Heart left ventricle (tissue), 16 donors: ENCODE measurements around the gene DCDC2C. TPM values are rescaled to one million over a fixed set of nuclear protein-coding genes. Genes with fewer than 3 reads are reported as not detected.

Source experiments
- ATAC-seq, 4 donors: fragments of 200-7000 bp; cut with Tn5 transposase; one replicate each; pipeline ENCODE4 v1.9.1; 2020 to 2022; ENCODE audit warnings: moderate library complexity in 4 of 4, mild to moderate bottlenecking in 3 of 4, moderate number of reproducible peaks in 1 of 4
- DNase-seq, 5 donors: peaks; one replicate each; pipeline ENCODE4 v3.0.0-alpha.2; 2020
- H3K27ac ChIP-seq, 12 donors: fragments of 200-600 bp; sonication (generic) in 4 of 12; one replicate each; pipeline versions ENCODE4 v1.5.0 to v1.8.0; 2016 to 2022; ENCODE audit warnings: mild to moderate bottlenecking in 2 of 12
- H3K27me3 ChIP-seq, 9 donors: fragments of 200-600 bp; sonication (generic) in 2 of 9; one replicate each; pipeline versions ENCODE4 v1.5.1 to v1.8.0; 2016 to 2022; ENCODE audit warnings: mild to moderate bottlenecking in 3 of 9
- H3K36me3 ChIP-seq, 9 donors: fragments of 200-600 bp; sonication (generic) in 2 of 9; one replicate each; pipeline versions ENCODE4 v1.5.0 to v1.8.0; 2018 to 2022; ENCODE audit warnings: mild to moderate bottlenecking in 2 of 9
- H3K4me1 ChIP-seq, 12 donors: fragments of 200-600 bp; sonication (generic) in 4 of 12; one replicate each; pipeline versions ENCODE4 v1.5.0 to v1.8.0; 2016 to 2022; ENCODE audit warnings: mild to moderate bottlenecking in 3 of 12
- H3K4me3 ChIP-seq, 12 donors: fragments of 200-600 bp; sonication (generic) in 4 of 12; one replicate each; pipeline versions ENCODE4 v1.5.0 to v1.8.0; 2017 to 2022; ENCODE audit warnings: mild to moderate bottlenecking in 9 of 12, moderate library complexity in 4 of 12
- H3K9me3 ChIP-seq, 12 donors: fragments of 200-600 bp; sonication (generic) in 4 of 12; one replicate each; pipeline versions ENCODE4 v1.5.0 to v1.8.0; 2016 to 2022; ENCODE audit warnings: mild to moderate bottlenecking in 1 of 12
- POLR2A ChIP-seq, 2 donors: fragments of 450-650 bp; IDR thresholded peaks; one replicate each; pipeline ENCODE4 v1.6.1; 2017; ENCODE audit warnings: antibody characterized with exemption in 2 of 2, mild to moderate bottlenecking in 2 of 2, moderate library complexity in 2 of 2
- WGBS, 4 donors: extraction: QIAGEN DNeasy Blood & Tissue Kit in 2 of 4; methylation state at CpG; one replicate each; pipeline versions ENCODE4 v1.1.5 to v1.1.7; 2013 to 2018; 5-methylcytosine and 5-hydroxymethylcytosine counted together
- intact Hi-C, 10 donors: fragments of 100-400 bp; cut with DNase I; formaldehyde crosslinking; loops; one replicate each; pipeline versions ENCODE4 v1.11.1 to v1.14.2; 2022
- polyA plus RNA-seq, 2 donors: library from polyadenylated mRNA; stranded (reverse); fragments of 200-250 nt; gene quantifications; one replicate each; pipeline ENCODE4 v1.2.3, GENCODE V29; 2013
- total RNA-seq, 9 donors: library from RNA; depleted of rRNA in 2 of 9; stranded (reverse); fragments of >200 nt in 2 of 9; fragmentation: NEBNext Ultra II Directional in 3 of 9; extraction: Animal tissue kit (Norgen Biotek cat#: 25700) in 3 of 9; gene quantifications; one replicate each; pipeline versions ENCODE4 v1.1.0 to v1.2.4, GENCODE V29; 2016 to 2023
- TF ChIP-seq, protein P1 (sequence below), 12 donors: fragments of 200-600 bp; sonication (generic) in 4 of 12; IDR thresholded peaks; one replicate each; pipeline versions ENCODE4 v1.5.0 to v1.8.0; 2018 to 2022; ENCODE audit warnings: antibody characterized with exemption in 12 of 12, mild to moderate bottlenecking in 5 of 12
- donor health status: ischemic (EF 13 %, LVEDD 7.1; RV severe dilation, severe dysfunction).
- donor health status: healthy with polysubstance abuse.
- donor health status: DM: no; HTN: yes; CAD: no.
- donor health status: DM: no; HTN: no; CAD: no.
- donor health status: ischemic (EF 25% LVEDD 6.9; RV normal size, moderate dysfunction).
- donor health status: ischemic (EF 25% LVEDD 5.7; RV mildly dilated, moderate dysfunction).
- donor health status: healthy.
- donor health status: DM: yes; HTN: yes; CAD: no.
- donor health status: ischemic (EF 35%, LVEDD 5.7; RV mildly dilated, moderate dysfunction).
- donor health status: nonischemic (EF 11% LVEDD 7.7; RV severe dilation, severe dysfunction).
- donor health status: DM: yes; HTN: yes; CAD: no.
- donor health status: PGD.
- donor health status: ischemic (EF 29% LVEDD 5.4; RV normal size, mild dysfunction).
- donor health status: nonischemic (EF 23%, LVEDD 6.1; RV moderate dilation, normal function).

The DCDC2C gene
- total and polyA plus RNA-seq, 11 donors: not detected

DNA sequence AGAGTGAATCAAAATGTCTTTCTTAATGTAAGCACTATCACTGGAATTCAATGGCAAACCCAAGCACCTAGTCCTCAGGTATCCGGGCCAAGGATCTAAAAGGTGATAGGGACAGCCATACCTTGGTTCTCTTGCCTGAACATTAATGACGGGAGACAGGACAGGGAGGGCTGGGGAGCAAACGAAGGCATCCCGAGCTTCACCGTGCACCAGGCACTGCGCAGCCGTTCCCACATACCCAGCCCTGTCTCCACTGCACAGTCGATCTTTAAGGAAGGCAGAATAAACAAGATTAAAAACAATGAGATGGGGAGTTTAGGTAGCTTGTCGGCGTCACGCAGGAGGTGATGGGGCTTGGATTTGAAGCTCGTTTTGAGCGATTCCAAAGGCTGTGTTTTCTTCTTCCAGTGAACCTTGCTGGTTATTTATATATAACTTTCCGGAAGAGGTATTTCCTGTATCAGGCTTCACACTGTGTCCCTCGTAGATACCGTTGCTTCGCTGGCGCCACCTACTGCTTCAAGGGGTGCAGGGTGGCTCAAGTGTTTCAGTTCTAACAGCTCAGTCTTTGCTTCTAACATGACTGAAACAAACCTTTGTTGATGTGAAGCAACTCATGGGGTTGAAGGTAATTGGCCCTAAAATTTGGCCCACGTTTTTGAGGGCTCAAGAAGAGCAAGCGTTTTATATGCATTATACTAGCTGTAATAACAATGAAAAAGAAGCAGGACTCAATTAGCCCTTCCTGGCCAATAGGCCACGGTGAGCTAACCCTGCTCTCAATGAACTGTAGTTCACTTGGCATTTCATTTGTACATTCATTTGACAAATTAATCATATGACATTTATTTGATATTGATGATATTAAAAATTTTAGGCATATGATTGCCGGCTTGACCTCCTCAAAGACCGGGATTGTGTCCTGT, 77.4 kb downstream of the DCDC2C start:
- peak; percentile 36 to 70 (median 52) for DNase-seq
- intact Hi-C loops: loop anchor here in 9 of 10 donors (1.0 to 10.0 kb wide), 5 partner anchors 46 to 54 kb away; no protein-coding TSS in a partner anchor
- Histone ChIP-seq H3K4me1 (peaks cover 0 to 11% (median 0%) of the 10 kb centered on the region in 12 donors), H3K9me3 (no peaks in the 10 kb centered on the region), H3K4me3 (peak overlapping the region in 6 of 12 donors; percentile 7 to 34 (median 26)), H3K36me3 (no peaks in the 10 kb centered on the region), H3K27me3 (peaks cover 0 to 18% (median 0%) of the 10 kb centered on the region in 9 donors), H3K27ac (no peak overlapping the region)
- WGBS, 4 donors: 34 to 43% (median 35%) methylated on average over 23 of the region's 23 CpGs
- ATAC-seq: peak in 3 of 4 donors; percentile 68 to 90 (median 88)
- TF ChIP-seq, protein P1, sequence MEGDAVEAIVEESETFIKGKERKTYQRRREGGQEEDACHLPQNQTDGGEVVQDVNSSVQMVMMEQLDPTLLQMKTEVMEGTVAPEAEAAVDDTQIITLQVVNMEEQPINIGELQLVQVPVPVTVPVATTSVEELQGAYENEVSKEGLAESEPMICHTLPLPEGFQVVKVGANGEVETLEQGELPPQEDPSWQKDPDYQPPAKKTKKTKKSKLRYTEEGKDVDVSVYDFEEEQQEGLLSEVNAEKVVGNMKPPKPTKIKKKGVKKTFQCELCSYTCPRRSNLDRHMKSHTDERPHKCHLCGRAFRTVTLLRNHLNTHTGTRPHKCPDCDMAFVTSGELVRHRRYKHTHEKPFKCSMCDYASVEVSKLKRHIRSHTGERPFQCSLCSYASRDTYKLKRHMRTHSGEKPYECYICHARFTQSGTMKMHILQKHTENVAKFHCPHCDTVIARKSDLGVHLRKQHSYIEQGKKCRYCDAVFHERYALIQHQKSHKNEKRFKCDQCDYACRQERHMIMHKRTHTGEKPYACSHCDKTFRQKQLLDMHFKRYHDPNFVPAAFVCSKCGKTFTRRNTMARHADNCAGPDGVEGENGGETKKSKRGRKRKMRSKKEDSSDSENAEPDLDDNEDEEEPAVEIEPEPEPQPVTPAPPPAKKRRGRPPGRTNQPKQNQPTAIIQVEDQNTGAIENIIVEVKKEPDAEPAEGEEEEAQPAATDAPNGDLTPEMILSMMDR (IDR thresholded peaks at IDR 0.05): peak; percentile 47 to 80 (median 63)
- no peak for TF ChIP-seq POLR2A (IDR thresholded peaks at IDR 0.05)

GRCh38 chr2:3784731-3785130, 81.4 kb downstream of the DCDC2C start:
- Histone ChIP-seq H3K4me3 (no peak overlapping the region), H3K36me3 (no peaks in the 10 kb centered on the region), H3K9me3 (no peaks in the 10 kb centered on the region), H3K4me1 (peaks cover 0 to 10% (median 0%) of the 10 kb centered on the region in 12 donors), H3K27me3 (peaks cover 0 to 14% (median 0%) of the 10 kb centered on the region in 9 donors), H3K27ac (no peak overlapping the region)
- 81 to 87% (median 85%) methylated on average over 4 of the region's 4 CpGs for WGBS, 4 donors
- no peak for DNase-seq
- ATAC-seq: no peak
- intact Hi-C loops: loop anchor here in 3 of 10 donors (5.0 to 10.0 kb wide), 2 partner anchors 50 to 57 kb away; no protein-coding TSS in a partner anchor
- no peak for TF ChIP-seq POLR2A (IDR thresholded peaks at IDR 0.05)

GRCh38 chr2:3785220-3785889, 82.0 kb downstream of the DCDC2C start:
- ATAC-seq: no peak
- H3K27me3 ChIP-seq: peaks cover 0 to 14% (median 0%) of the 10 kb centered on the region in 9 donors
- intact Hi-C loops: loop anchor here in 1 of 10 donors (10.0 kb wide), 1 partner anchor 51 kb away; no protein-coding TSS in a partner anchor
- no peaks in the 10 kb centered on the region for H3K9me3 ChIP-seq
- H3K27ac ChIP-seq: no peak overlapping the region
- WGBS, 4 donors: 58 to 72% (median 67%) methylated on average over 15 of the region's 15 CpGs
- no peak for DNase-seq
- no peaks in the 10 kb centered on the region for H3K36me3 ChIP-seq
- no peak overlapping the region for H3K4me3 ChIP-seq
- H3K4me1 ChIP-seq: peaks cover 0 to 4% (median 0%) of the 10 kb centered on the region in 12 donors
- TF ChIP-seq, protein P1 (IDR thresholded peaks at IDR 0.05): no peak
- TF ChIP-seq POLR2A (IDR thresholded peaks at IDR 0.05): no peak

GRCh38 chr2:3785890-3786273, 82.5 kb downstream of the DCDC2C start:
- intact Hi-C loops: loop anchor here in 1 of 10 donors (10.0 kb wide), 1 partner anchor 51 kb away; no protein-coding TSS in a partner anchor
- H3K27ac ChIP-seq: no peak overlapping the region
- H3K27me3 ChIP-seq: peaks cover 0 to 14% (median 0%) of the 10 kb centered on the region in 9 donors
- no peaks in the 10 kb centered on the region for H3K4me1 ChIP-seq
- H3K36me3 ChIP-seq: no peaks in the 10 kb centered on the region
- no peak for TF ChIP-seq POLR2A (IDR thresholded peaks at IDR 0.05)
- TF ChIP-seq, protein P1 (IDR thresholded peaks at IDR 0.05): no peak
- H3K9me3 ChIP-seq: no peaks in the 10 kb centered on the region
- no peak for DNase-seq
- whole genome bisulfite sequencing, 4 donors: 80 to 86% (median 82%) methylated on average over 7 to 10 of the region's 10 CpGs
- no peak overlapping the region for H3K4me3 ChIP-seq
- no peak for ATAC-seq
